ENCODE results near the gene ANGPTL3. TPM values are rescaled to one million over a fixed set of nuclear protein-coding genes. Genes with fewer than 3 reads are reported as not detected.

The ANGPTL3 gene
- polyA plus RNA-seq, 4 donors, result 3.9 to 9.7 (median 5.5) TPM

DNA sequence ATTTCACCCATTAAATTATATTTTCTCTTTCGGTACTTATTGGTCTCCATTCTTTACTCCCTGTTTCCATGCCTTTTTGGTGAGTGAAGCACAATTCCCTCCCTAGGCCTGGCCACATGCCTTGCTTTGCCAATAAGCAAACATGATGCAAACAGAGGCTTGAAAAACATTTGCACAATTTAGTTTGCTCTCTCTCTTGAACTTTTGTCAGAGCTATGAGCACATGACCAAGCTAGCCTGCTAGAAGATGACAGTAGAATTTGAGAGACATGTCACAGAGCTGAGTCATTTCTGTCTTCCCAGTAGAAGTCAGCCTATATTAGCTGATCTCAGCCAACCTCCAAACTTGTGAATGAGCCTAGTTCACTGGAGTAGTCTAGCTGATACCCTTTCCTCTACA, 24.6 kb downstream of the ANGPTL3 start:
- no peak for DNase-seq (ENCODE audit: low read depth in 4 of 4, low spot score in 3 of 4)

DNA sequence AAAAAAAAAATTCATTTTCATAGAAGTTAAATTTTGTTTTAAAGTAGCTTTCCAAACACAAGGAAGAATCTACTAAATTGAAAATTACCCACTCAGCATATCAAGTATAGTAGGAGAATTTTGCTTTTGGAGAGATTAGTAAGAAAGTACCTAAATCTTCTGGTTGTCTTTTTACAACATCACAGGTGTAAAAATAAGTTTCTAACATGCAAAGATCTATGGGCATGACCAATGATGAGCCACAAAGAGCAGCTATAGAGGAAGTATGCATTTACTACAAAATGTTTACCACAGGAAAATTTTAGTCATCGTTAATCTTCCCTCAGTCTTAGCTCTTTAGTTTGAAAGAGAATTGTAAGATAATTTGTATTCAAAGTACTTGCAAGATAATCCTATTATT, 28.1 kb downstream of the ANGPTL3 start:
- no peak for DNase-seq (ENCODE audit: low read depth in 4 of 4, low spot score in 3 of 4)

DNA sequence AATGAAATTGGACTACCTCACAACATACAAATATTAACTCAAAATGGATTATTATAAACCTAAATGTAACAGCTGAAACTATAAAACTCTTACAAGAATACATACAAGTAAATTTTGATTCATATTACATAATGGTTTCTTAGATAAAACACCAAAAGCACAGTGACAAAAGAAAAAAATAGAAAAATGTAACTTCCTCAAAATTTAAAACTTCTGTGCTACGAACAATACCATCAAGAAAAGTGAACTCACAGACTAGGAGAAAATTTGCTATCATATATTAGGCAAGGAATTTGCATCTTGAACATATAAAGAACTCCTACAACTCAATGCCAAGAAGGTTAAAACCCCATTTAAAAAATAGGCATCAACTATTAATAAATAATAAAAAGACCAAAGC, 31.2 kb downstream of the ANGPTL3 start:
- no peak for DNase-seq (ENCODE audit: low read depth in 4 of 4, low spot score in 3 of 4)

DNA sequence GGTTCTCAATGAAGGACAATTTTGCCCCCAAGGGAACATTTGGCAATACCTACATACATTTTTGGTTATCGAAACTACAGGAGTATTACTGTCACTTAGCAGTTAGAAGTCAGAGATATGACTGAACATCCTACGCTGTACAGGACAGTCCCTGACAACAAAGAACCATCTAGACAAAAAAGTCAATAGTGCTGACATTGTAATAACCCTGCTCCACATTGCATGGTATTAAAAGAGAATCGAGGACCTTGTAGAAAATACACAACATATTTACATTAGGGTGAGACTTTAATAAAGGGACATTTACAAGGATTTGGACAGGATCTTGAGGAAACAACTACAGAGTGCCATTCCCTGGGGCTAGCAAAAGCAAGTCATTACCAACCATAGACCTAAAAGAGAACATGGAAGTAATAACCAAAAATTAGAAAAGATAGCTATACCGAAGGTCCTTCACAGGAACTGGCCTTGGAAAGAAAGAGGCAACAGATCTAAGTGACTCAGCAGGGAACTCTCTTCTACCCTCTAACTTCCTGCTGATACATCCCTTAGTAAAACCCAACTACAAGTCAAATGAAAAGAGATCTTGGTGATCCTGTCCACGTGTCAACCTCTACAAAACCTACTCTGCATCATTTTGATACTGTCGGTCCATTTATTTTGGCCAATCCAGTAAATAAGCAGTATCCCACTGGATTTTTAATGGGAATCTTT, 40.2 kb downstream of the ANGPTL3 start:
- no peak for DNase-seq (ENCODE audit: low read depth in 4 of 4, low spot score in 3 of 4)

DNA sequence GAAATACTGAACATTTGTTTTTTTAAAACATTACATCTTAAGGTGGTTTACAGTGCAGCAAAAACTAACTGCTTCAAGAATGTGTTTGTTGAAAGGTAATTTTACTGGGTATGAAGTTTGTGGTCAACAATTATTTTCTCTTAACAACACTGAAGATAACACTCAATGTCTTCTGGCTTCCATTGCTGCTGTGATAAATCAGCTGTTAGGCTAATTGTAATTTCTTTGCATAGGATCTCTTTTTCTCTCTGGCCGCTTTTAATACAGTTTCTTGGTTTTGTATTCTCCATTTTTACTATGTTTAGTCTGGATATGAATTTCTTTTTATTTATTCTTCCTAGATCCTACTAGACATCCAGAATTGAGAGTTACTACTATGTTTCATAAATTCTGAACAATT, 46.0 kb downstream of the ANGPTL3 start:
- DNase-seq (ENCODE audit: low read depth in 4 of 4, low spot score in 3 of 4), result no peak

DNA sequence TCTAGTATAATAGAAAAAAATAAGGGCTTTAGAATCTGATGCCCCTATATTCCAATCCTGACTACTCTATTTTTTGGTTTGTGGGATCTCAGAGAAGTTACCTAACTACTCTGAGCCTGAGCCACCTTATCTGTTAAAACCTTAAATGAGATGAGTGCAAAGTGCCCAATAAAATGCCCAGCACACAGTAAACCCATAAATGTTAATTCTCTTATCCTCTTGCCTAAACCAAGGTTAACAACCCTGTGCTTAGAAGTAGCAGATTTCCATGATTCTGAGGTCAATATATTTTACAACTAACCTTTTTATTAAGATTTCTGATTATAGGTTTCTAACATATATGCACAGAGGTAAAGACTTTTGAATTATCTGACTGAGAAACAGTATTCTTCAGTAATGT, 55.1 kb downstream of the ANGPTL3 start:
- no peak for DNase-seq (ENCODE audit: low read depth in 4 of 4, low spot score in 3 of 4)

DNA sequence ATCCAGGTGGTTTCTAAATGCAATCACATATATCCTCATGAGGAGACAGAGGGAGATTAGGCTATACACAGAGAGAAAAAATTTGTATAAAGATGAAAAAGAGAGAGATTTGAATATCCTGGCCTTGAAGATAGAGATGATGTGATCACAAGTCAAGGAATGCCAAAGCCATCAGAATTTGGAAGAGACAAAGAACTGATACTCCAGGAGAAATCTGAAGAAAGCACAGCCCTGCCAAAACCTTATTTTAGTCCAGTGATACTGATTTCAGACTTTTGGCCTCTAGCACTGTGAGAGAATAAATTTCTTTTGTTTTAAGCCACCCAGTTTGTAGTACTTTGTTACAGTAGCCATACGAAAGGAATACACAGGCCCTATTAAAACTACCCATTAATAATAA, 57.4 kb downstream of the ANGPTL3 start:
- DNase-seq (ENCODE audit: low read depth in 4 of 4, low spot score in 3 of 4), result no peak

Other genes starting within 250 kb of the ANGPTL3 start
- 10 to 100 TPM; 62.7 to 86.4 (median 74.3) TPM for gene USP1, start 160.5 kb upstream of the ANGPTL3 start, polyA plus RNA-seq (ENCODE audit: insufficient read length in 4 of 4)
- gene DOCK7, start 90.9 kb downstream of the ANGPTL3 start, polyA plus RNA-seq (ENCODE audit: insufficient read length in 4 of 4), result 10 to 100 TPM; 55.5 to 62.4 (median 60.2) TPM
- 10 to 100 TPM; 19.7 to 27.7 (median 20.6) TPM for gene ATG4C, start 186.6 kb downstream of the ANGPTL3 start, polyA plus RNA-seq (ENCODE audit: insufficient read length in 4 of 4)